HG03439 (cell line): ENCODE results near the gene SP2.

Experiments
- ATAC-seq: cut with Tn5 transposase; IDR thresholded peaks from one replicate; pipeline ENCODE4 v1.9.1; 2021; ENCODE audit warnings: mild to moderate bottlenecking, moderate library complexity; ENCODE audit not compliant: unreplicated experiment

SP2 gene

GRCh38 chr17:47969930-47970724 is 74.1 kb downstream of the SP2 start:
- ATAC-seq, result no peak

GRCh38 chr17:47970725-47971499 is 74.9 kb downstream of the SP2 start, which contains the start of gene CDK5RAP3:
Gene CDK5RAP3, plus strand, starts transcription at chr17:47971113. Its CDS starts 34 bp downstream, at chr17:47971147.
- peak; percentile 96 for ATAC-seq

GRCh38 chr17:47973541-47973940 is 77.5 kb downstream of the SP2 start:
- no peak for ATAC-seq

GRCh38 chr17:47975189-47975822 is 79.3 kb downstream of the SP2 start:
- ATAC-seq, result no peak

- ATAC-seq, result no peak
These were observed 79.8 kb downstream of the SP2 start for GRCh38 chr17:47975823-47976205.

- no peak for ATAC-seq
These were observed 82.3 kb downstream of the SP2 start for GRCh38 chr17:47978324-47978723.
